Mesothelial cell of epicardium (in vitro differentiated cells): Measurements from ENCODE around the gene KLHL30. TPM values are rescaled to one million over a fixed set of nuclear protein-coding genes. Genes with fewer than 3 reads are reported as not detected.

Experiments
- DNase-seq, 2 experiments: peaks; one replicate each; pipeline ENCODE4 v3.0.0; 2021; ENCODE audit warnings: low spot score in 2 of 2; ENCODE audit not compliant: unreplicated experiment in 2 of 2
- H3K27ac Mint-ChIP-seq: 2 replicates; pipeline ENCODE4 v1.8.0; 2021; ENCODE audit warnings: mixed read lengths
- H3K27me3 Mint-ChIP-seq: 2 replicates; pipeline ENCODE4 v1.8.0; 2021; ENCODE audit warnings: low read depth, mixed read lengths
- H3K36me3 Mint-ChIP-seq: 2 replicates; pipeline ENCODE4 v1.8.0; 2021; ENCODE audit warnings: mixed read lengths
- H3K4me1 Mint-ChIP-seq: 2 replicates; pipeline ENCODE4 v1.8.0; 2021; ENCODE audit warnings: mixed read lengths
- H3K4me3 Mint-ChIP-seq: 2 replicates; pipeline ENCODE4 v1.8.0; 2021; ENCODE audit warnings: mild to moderate bottlenecking, moderate library complexity, mixed read lengths
- H3K9me3 Mint-ChIP-seq: 2 replicates; pipeline ENCODE4 v1.8.0; 2021; ENCODE audit warnings: mixed read lengths
- CTCF ChIP-seq: fragments of 200-600 bp; sonication (generic); IDR thresholded peaks from one replicate; pipeline ENCODE4 v1.5.0; 2021; ENCODE audit warnings: antibody characterized with exemption; ENCODE audit not compliant: unreplicated experiment
- total RNA-seq: library from RNA; stranded (reverse); gene quantifications from 3 replicates; pipeline ENCODE4 v1.2.1, GENCODE V29; 2021

KLHL30 gene
- total RNA-seq, 1 donor from 2014 or later = 0.16 TPM

- Mint-ChIP-seq H3K9me3 (peaks cover 3% of the 10 kb centered on the region), H3K4me3 (no peak overlapping the region), H3K27ac (no peak overlapping the region), H3K27me3 (peaks cover 44% of the 10 kb centered on the region), H3K36me3 (no peaks in the 10 kb centered on the region), H3K4me1 (peaks cover 4% of the 10 kb centered on the region)
- no peak for TF ChIP-seq CTCF
- no peak for DNase-seq
Measured at GRCh38 chr2:238157506-238158017, 19.1 kb downstream of the KLHL30 start.

GRCh38 chr2:238158018-238158508 lies 19.6 kb downstream of the KLHL30 start:
- H3K27ac Mint-ChIP-seq = no peak overlapping the region
- peaks cover 3% of the 10 kb centered on the region for H3K9me3 Mint-ChIP-seq
- H3K27me3 Mint-ChIP-seq = peaks cover 50% of the 10 kb centered on the region
- DNase-seq = no peak
- no peak for TF ChIP-seq CTCF
- peaks cover 4% of the 10 kb centered on the region for H3K4me1 Mint-ChIP-seq
- peak overlapping the region; percentile 10 for H3K4me3 Mint-ChIP-seq
- no peaks in the 10 kb centered on the region for H3K36me3 Mint-ChIP-seq

- Mint-ChIP-seq H3K27ac (no peak within 1 kb of the TSS), H3K36me3 (no peaks in the 10 kb centered on the region), H3K27me3 (peaks cover 54% of the 10 kb centered on the region), H3K9me3 (peaks cover 3% of the 10 kb centered on the region), H3K4me1 (peaks cover 4% of the 10 kb centered on the region), H3K4me3 (peak within 1 kb of the TSS; percentile 46)
- peak in 1 of 2 experiments; percentile 71 for DNase-seq
- peak; percentile 57 for TF ChIP-seq CTCF
Measured at GRCh38 chr2:238158509-238159070, 20.1 kb downstream of the KLHL30 start, which contains the start of gene ERFE. TSS of gene ERFE (plus strand) at chr2:238158970. CDS start at chr2:238159008, 38 bp downstream.

GRCh38 chr2:238159071-238159539 lies 20.6 kb downstream of the KLHL30 start:
- Mint-ChIP-seq H3K27me3 (peaks cover 54% of the 10 kb centered on the region), H3K36me3 (no peaks in the 10 kb centered on the region), H3K27ac (no peak overlapping the region), H3K4me3 (peak overlapping the region; percentile 46), H3K9me3 (peaks cover 2% of the 10 kb centered on the region), H3K4me1 (peaks cover 4% of the 10 kb centered on the region)
- peak in 1 of 2 experiments; percentile 43 for DNase-seq
- TF ChIP-seq CTCF = peak; percentile 8

- H3K27me3 Mint-ChIP-seq = peaks cover 60% of the 10 kb centered on the region
Measured at GRCh38 chr2:238159661-238160205, 21.3 kb downstream of the KLHL30 start.

More at GRCh38 chr2:238159661-238160205, 21.3 kb downstream of the KLHL30 start:
- no peak overlapping the region for H3K27ac Mint-ChIP-seq
- H3K4me1 Mint-ChIP-seq = peaks cover 4% of the 10 kb centered on the region
- H3K36me3 Mint-ChIP-seq = no peaks in the 10 kb centered on the region
- H3K9me3 Mint-ChIP-seq = no peaks in the 10 kb centered on the region
- DNase-seq = no peak
- no peak for TF ChIP-seq CTCF
- H3K4me3 Mint-ChIP-seq = peak overlapping the region; percentile 46
